HepG2 (cell line): ENCODE measurements around the gene FAAP20. TPM values are rescaled to one million over a fixed set of nuclear protein-coding genes. Genes with fewer than 3 reads are reported as not detected.

ENCODE experiments used
- ATAC-seq: fragments of 200-7000 bp; cut with Tn5 transposase; 3 replicates; pipeline ENCODE4 v1.9.1; 2020; ENCODE audit warnings: mild to moderate bottlenecking, moderate library complexity
- BruUV-seq: library from RNA; stranded (reverse); fragments of 400-500 nt; replicated peaks from 2 replicates; lab custom pipeline; 2021; lab: Mats Ljungman, UMichigan
- CTCF ChIA-PET: fragments of 300-600 bp; formaldehyde crosslinking; extraction: SDS; loops from one replicate; lab custom pipeline; 2021; ENCODE audit warnings: low total read pairs, inconsistent platforms, low intra/inter-chr PET ratio; lab: Yijun Ruan, JAX
- POLR2A ChIA-PET: fragments of 350-600 bp; sonication (Branson Sonifier 250); formaldehyde crosslinking; loops from one replicate; lab custom pipeline; 2020; ENCODE audit warnings: antibody characterized with exemption, inconsistent platforms; lab: Yijun Ruan, JAX
- DNase-seq: peaks from one replicate; pipeline ENCODE4 v3.0.0-alpha.2; 2015; ENCODE audit warnings: low spot score
- FAIRE-seq: peaks from 3 replicates; lab custom pipeline; 2011; peaks lifted over from hg19 to GRCh38; lab: Jason Lieb, UNC
- H2AFZ ChIP-seq: one replicate; pipeline ENCODE4 v1.6.1; 2011; ENCODE audit warnings: low read length, inconsistent platforms
- H3K27ac ChIP-seq: fragments of 300-600 bp; 3 replicates; pipeline ENCODE4 v1.8.0; 2011; ENCODE audit warnings: mixed run types, mild to moderate bottlenecking, mixed read lengths, low read length, inconsistent platforms; ENCODE audit not compliant: insufficient read depth; ENCODE audit errors: extremely low read length
- H3K27me3 ChIP-seq, 2 experiments: fragments of 200-600 bp in 1 of 2; 2 replicates in 1 of 2; 3 replicates in 1 of 2; pipeline versions ENCODE4 v1.6.0 to v1.8.0; 2011; ENCODE audit warnings: low read length in 2 of 2, mild to moderate bottlenecking in 2 of 2, moderate library complexity in 2 of 2, inconsistent platforms in 1 of 2; ENCODE audit not compliant: insufficient read depth in 2 of 2, control insufficient read depth in 1 of 2
- H3K36me3 ChIP-seq, 2 experiments: fragments of 200-600 bp in 1 of 2; replicated peaks in 1 of 2; 2 replicates in 1 of 2; 3 replicates in 1 of 2; pipeline versions ENCODE4 v1.5.1 to v1.8.0; 2011; ENCODE audit warnings: low read length in 2 of 2, inconsistent platforms in 1 of 2; ENCODE audit not compliant: insufficient read depth in 2 of 2, control insufficient read depth in 1 of 2
- H3K4me1 ChIP-seq: 2 replicates; pipeline ENCODE4 v1.5.1; 2012; ENCODE audit warnings: low read length, inconsistent platforms; ENCODE audit not compliant: insufficient read depth
- H3K4me2 ChIP-seq: 2 replicates; pipeline ENCODE4 v1.6.0; 2011; ENCODE audit warnings: low read depth, low read length, inconsistent platforms
- H3K4me3 ChIP-seq, 3 experiments: fragments of 200-600 bp in 1 of 3; sonication (generic), shearing (Covaris generic) in 1 of 3; replicated peaks in 1 of 3; 2 replicates each; pipeline ENCODE4 v1.5.1; 2011 to 2016; ENCODE audit warnings: low read length in 3 of 3, inconsistent platforms in 2 of 3, low read depth in 2 of 3, mild to moderate bottlenecking in 2 of 3, control low read depth in 1 of 3, mixed read lengths in 1 of 3; ENCODE audit not compliant: insufficient read depth in 1 of 3
- H3K79me2 ChIP-seq: one replicate; pipeline ENCODE4 v1.6.1; 2011; ENCODE audit warnings: low read length, inconsistent platforms; ENCODE audit not compliant: insufficient read depth
- H3K9ac ChIP-seq: 2 replicates; pipeline ENCODE4 v1.6.0; 2011; ENCODE audit warnings: mild to moderate bottlenecking, low read depth, low read length, inconsistent platforms; ENCODE audit not compliant: insufficient read depth
- H3K9me3 ChIP-seq: 2 replicates; pipeline ENCODE4 v1.5.1; 2012; ENCODE audit warnings: mild to moderate bottlenecking, low read length
- H4K20me1 ChIP-seq: 2 replicates; pipeline ENCODE4 v1.6.0; 2011; ENCODE audit warnings: inconsistent platforms, mild to moderate bottlenecking, low read length, moderate library complexity; ENCODE audit not compliant: insufficient read depth
- CBX5 ChIP-seq: sonication (generic); formaldehyde crosslinking; IDR thresholded peaks from 2 replicates; pipeline ENCODE4 v1.4.0; 2020; ENCODE audit warnings: missing genetic modification reagents, borderline replicate concordance
- CENPT ChIP-seq: sonication (generic); formaldehyde crosslinking; IDR thresholded peaks from 2 replicates; pipeline ENCODE4 v1.8.0; 2022; ENCODE audit warnings: low read depth, mild to moderate bottlenecking, moderate library complexity, missing genetic modification reagents
- DR1 ChIP-seq: sonication (generic); formaldehyde crosslinking; IDR thresholded peaks from 2 replicates; pipeline ENCODE4 v1.8.0; 2021; ENCODE audit warnings: mild to moderate bottlenecking, missing genetic modification reagents, inconsistent platforms
- ERF ChIP-seq: IDR thresholded peaks from 2 replicates; pipeline ENCODE4 v1.6.1; 2018; ENCODE audit warnings: missing biosample characterization, missing genetic modification reagents
- HNF4A ChIP-seq: sonication (generic); formaldehyde crosslinking; IDR thresholded peaks from 2 replicates; pipeline ENCODE4 v1.4.0; 2020; ENCODE audit warnings: missing genetic modification reagents
- MEIS1 ChIP-seq: sonication (generic); formaldehyde crosslinking; IDR thresholded peaks from 2 replicates; pipeline ENCODE4 v1.9.0; 2021; ENCODE audit warnings: mild to moderate bottlenecking, missing genetic modification reagents, moderate library complexity, borderline replicate concordance
- MEIS2 ChIP-seq: sonication (generic); formaldehyde crosslinking; IDR thresholded peaks from 2 replicates; pipeline ENCODE4 v1.9.0; 2021; ENCODE audit warnings: mild to moderate bottlenecking, missing genetic modification reagents
- MXD4 ChIP-seq: IDR thresholded peaks from 2 replicates; pipeline ENCODE4 v1.6.1; 2016; ENCODE audit warnings: mild to moderate bottlenecking, missing biosample characterization, missing genetic modification reagents
- ZBTB39 ChIP-seq: sonication (generic); formaldehyde crosslinking; IDR thresholded peaks from 2 replicates; pipeline ENCODE4 v1.5.0; 2020; ENCODE audit warnings: missing genetic modification reagents
- ZBTB4 ChIP-seq: sonication (generic); formaldehyde crosslinking; IDR thresholded peaks from 2 replicates; pipeline ENCODE4 v1.4.0; 2020; ENCODE audit warnings: missing genetic modification reagents, mild to moderate bottlenecking, borderline replicate concordance
- ZFX ChIP-seq: sonication (generic); formaldehyde crosslinking; IDR thresholded peaks from 2 replicates; pipeline ENCODE4 v1.4.0; 2020; ENCODE audit warnings: mild to moderate bottlenecking, low read depth, missing genetic modification reagents, moderate library complexity
- ZNF350 ChIP-seq: sonication (generic); formaldehyde crosslinking; IDR thresholded peaks from 2 replicates; pipeline ENCODE4 v1.4.0; 2020; ENCODE audit warnings: mild to moderate bottlenecking, low read depth, missing genetic modification reagents, borderline replicate concordance
- ZNF616 ChIP-seq: sonication (generic); formaldehyde crosslinking; IDR thresholded peaks from 2 replicates; pipeline ENCODE4 v1.5.0; 2020; ENCODE audit warnings: low read depth, mild to moderate bottlenecking, missing genetic modification reagents
- WGBS: methylation state at CpG from one replicate; pipeline ENCODE4 v1.1.6; 2017; ENCODE audit warnings: low lambda C conversion rate; 5-methylcytosine and 5-hydroxymethylcytosine counted together
- in situ Hi-C: cut with HindIII; loops from 2 replicates; pipeline ENCODE4 v1.10.0; 2017; ENCODE audit warnings: low pct_unique_long_range_greater_than_20kb; ENCODE audit not compliant: extremely low pct_ligation_motif_present
- intact Hi-C: fragments of 100-400 bp; cut with micrococcal nuclease; formaldehyde crosslinking; loops from one replicate; pipeline ENCODE4 v1.10.0; 2022; ENCODE audit not compliant: unreplicated experiment
- polyA plus RNA-seq, 8 experiments: library from polyadenylated mRNA; depleted of rRNA in 3 of 8; stranded (reverse) in 7 of 8; unstranded in 1 of 8; fragments of >200 nt; fragmentation: Illumina TruSeq in 4 of 8; extraction: Trizol in 4 of 8; gene quantifications; 2 replicates each; pipeline versions ENCODE4 v1.2.1 to v1.2.3, GENCODE V29; 2011 to 2016; ENCODE audit warnings: low read depth in 4 of 8, missing spikeins in 1 of 8, mixed read lengths in 1 of 8; ENCODE audit not compliant: insufficient read depth in 1 of 8
- total RNA-seq, 5 experiments: library from RNA; depleted of rRNA; stranded (reverse); fragments of >200 nt; fragmentation: Illumina TruSeq; extraction: Trizol; gene quantifications; 2 replicates each; pipeline ENCODE4 v1.2.3, GENCODE V29; 2016; ENCODE audit warnings: low read depth in 1 of 5

The FAAP20 gene
- total and polyA plus RNA-seq, 2 of the 13 experiments (the other 11 are each of a cell fraction or from before 2014, with no cell fraction given) = 9.6 to 10.8 TPM

- Histone ChIP-seq H3K27ac (no peak overlapping the region), H3K4me2 (no peak overlapping the region), H4K20me1 (peaks cover 3% of the 10 kb centered on the region; the same call in 1 of the 2 replicates), H3K36me3 (peaks cover 35 to 70% of the 10 kb centered on the region in 2 experiments), H2AFZ (no peak overlapping the region), H3K4me3 (no peak overlapping the region), H3K79me2 (peaks cover 7% of the 10 kb centered on the region), H3K9me3 (no peaks in the 10 kb centered on the region), H3K9ac (no peak overlapping the region), H3K27me3 (no peaks in the 10 kb centered on the region), H3K4me1 (no peaks in the 10 kb centered on the region)
- in situ Hi-C loops = no loop called here
- FAIRE-seq = no peak
- intact Hi-C loops = no loop called here
- CTCF ChIA-PET = no interaction called here
- TF ChIP-seq MXD4 = no peak
- no peak for TF ChIP-seq MEIS1 (CRISPR knock-in tag)
- TF ChIP-seq ZNF616 (CRISPR knock-in tag) = no peak
- no peak for TF ChIP-seq CBX5
- TF ChIP-seq CENPT = no peak
- TF ChIP-seq ERF (CRISPR knock-in tag) = no peak
- TF ChIP-seq HNF4A = no peak
- no TSS peak for BruUV-seq
- 93% methylated on average over 8 of the region's 9 CpGs for WGBS
- no peak for ATAC-seq
- no peak for DNase-seq
- POLR2A ChIA-PET = no interaction called here
Measured at GRCh38 chr1:2156866-2157265, 37.7 kb downstream of the FAAP20 start.

- Histone ChIP-seq H3K4me2 (no peak overlapping the region), H3K4me3 (no peak overlapping the region), H4K20me1 (peaks cover 3% of the 10 kb centered on the region; the same call in 1 of the 2 replicates), H3K4me1 (no peaks in the 10 kb centered on the region), H3K9me3 (no peaks in the 10 kb centered on the region), H3K36me3 (peaks cover 39 to 81% of the 10 kb centered on the region in 2 experiments), H3K79me2 (peaks cover 7% of the 10 kb centered on the region), H2AFZ (no peak overlapping the region), H3K27ac (no peak overlapping the region), H3K27me3 (no peaks in the 10 kb centered on the region), H3K9ac (no peak overlapping the region)
- no peak for ATAC-seq
- in situ Hi-C loops = no loop called here
- BruUV-seq = no TSS peak
- intact Hi-C loops = no loop called here
- POLR2A ChIA-PET = no interaction called here
- no peak for DNase-seq
- FAIRE-seq = no peak
- CTCF ChIA-PET = no interaction called here
- WGBS = 95% methylated on average over 6 of the region's 6 CpGs
- TF ChIP-seq DR1 (no peak), ZBTB39 (no peak), MEIS2 (CRISPR knock-in tag) (no peak), ZBTB4 (no peak), ZFX (CRISPR knock-in tag) (no peak), ZNF350 (no peak)
Measured at GRCh38 chr1:2155788-2156187, 38.8 kb downstream of the FAAP20 start.
